Activated T-helper 17 cell treated with anti-CD3 and anti-CD28 coated beads, Interleukin-2, amount 50 U/mL, for 72 hours (primary cell): ENCODE results near the gene PPIP5K1. TPM values are rescaled to one million over a fixed set of nuclear protein-coding genes. Genes with fewer than 3 reads are reported as not detected.
"Not testable (repeated sequence)": the region's sequence is repeated elsewhere in the genome, so short reads cannot be mapped to it uniquely, and the experiment has no call there.

Experiments used
- ATAC-seq: fragments of 150-1000 bp; cut with Tn5 transposase; replicated peaks from 2 replicates; pipeline ENCODE4 v1.10.0; 2021; ENCODE audit warnings: mild to moderate bottlenecking, moderate library complexity
- H3K27ac Mint-ChIP-seq: one replicate; pipeline ENCODE4 v1.8.0; 2022; ENCODE audit warnings: mixed read lengths
- H3K27me3 Mint-ChIP-seq: one replicate; pipeline ENCODE4 v1.8.0; 2022; ENCODE audit warnings: mixed read lengths
- H3K36me3 Mint-ChIP-seq: one replicate; pipeline ENCODE4 v1.8.0; 2022; ENCODE audit warnings: low read depth, mild to moderate bottlenecking, mixed read lengths
- H3K4me1 Mint-ChIP-seq: one replicate; pipeline ENCODE4 v1.8.0; 2022; ENCODE audit warnings: mixed read lengths
- H3K4me3 Mint-ChIP-seq: one replicate; pipeline ENCODE4 v1.8.0; 2022; ENCODE audit warnings: mild to moderate bottlenecking, mixed read lengths
- H3K9me3 Mint-ChIP-seq: one replicate; pipeline ENCODE4 v1.8.0; 2022; ENCODE audit warnings: mixed read lengths
- total RNA-seq, 2 donors: library from RNA; stranded (reverse); gene quantifications; one replicate each; pipeline ENCODE4 v1.2.3, GENCODE V29; 2022

PPIP5K1 gene
- total RNA-seq = 10 to 100 TPM; 20.2 to 43.6 TPM

DNA sequence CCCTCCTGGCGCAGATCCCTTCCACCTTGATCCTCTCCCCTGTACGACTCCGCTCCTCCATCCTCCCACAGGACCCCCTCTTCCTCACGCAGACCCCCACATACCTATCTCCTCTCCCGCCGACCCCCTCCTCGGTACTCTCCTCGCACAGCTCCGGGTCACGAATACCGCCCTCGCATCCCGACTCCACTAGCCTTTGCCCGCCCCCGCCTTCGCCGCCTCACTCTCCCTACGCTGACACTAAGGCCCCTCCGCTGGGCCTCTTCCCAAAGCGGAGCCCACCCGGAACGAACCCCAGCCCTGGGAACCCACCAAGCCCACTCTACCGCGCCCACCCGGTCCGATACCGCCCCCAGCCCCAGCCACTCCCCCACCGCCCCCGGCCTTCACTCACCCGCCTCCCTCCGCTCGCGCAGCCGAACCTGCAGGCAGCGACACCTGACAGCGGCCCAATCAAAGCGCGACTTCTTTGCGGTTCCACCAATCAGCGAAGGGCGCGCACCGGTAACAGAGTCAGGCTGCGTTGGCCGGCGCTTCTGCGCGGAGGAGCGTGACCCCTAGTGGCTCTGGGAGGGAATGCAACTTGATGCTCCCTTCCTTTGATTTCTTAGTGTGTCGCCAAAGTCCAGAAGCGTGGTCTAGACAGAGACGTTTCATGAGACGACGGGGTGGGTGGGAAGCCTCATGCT, at the start of gene PPIP5K1:
Gene PPIP5K1 (minus strand): TSS at position 431 of the 689 bp plus-strand sequence. CDS start 5,704 bp downstream, outside the sequence.
- not testable (repeated sequence) for H3K36me3 Mint-ChIP-seq, H3K4me3 Mint-ChIP-seq, H3K4me1 Mint-ChIP-seq, H3K27me3 Mint-ChIP-seq, H3K9me3 Mint-ChIP-seq, H3K27ac Mint-ChIP-seq
- peak; percentile 99 for ATAC-seq

DNA sequence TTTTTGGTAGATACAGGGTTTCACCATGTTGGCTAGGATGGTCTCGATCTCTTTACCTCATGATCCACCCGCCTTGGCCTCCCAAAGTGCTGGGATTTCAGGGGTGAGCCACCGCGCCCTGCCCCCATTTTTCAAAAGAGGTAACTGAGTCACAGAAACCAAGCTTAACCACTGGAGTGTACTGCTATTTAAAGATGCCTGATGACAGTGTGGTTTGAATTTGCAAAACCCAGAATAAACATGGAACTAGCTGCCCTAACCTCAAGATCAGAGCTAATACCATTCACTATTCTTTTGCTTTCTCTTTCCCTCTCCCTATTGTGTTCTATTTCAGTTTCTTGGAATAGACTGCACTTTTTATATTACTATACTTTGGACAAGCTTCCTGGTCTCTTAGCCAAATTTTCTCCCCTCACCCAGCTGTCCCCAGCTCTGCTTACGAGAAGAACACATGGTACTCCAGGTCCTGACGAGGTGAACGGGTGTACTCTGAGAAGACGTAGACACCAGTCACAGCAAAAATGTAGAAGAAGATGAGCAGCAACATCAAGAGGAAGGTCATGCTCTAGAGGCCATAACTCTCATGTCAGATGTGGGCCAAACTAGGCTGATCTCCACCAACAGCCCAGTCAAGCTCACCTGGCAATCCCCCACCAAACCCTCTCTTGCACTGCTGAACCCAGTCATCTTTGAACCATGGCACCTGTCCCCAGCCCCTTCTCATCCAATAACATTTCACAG, 48.6 kb upstream of the PPIP5K1 start:
- ATAC-seq = peak; percentile 48
- H3K27ac Mint-ChIP-seq = not testable (repeated sequence)

DNA sequence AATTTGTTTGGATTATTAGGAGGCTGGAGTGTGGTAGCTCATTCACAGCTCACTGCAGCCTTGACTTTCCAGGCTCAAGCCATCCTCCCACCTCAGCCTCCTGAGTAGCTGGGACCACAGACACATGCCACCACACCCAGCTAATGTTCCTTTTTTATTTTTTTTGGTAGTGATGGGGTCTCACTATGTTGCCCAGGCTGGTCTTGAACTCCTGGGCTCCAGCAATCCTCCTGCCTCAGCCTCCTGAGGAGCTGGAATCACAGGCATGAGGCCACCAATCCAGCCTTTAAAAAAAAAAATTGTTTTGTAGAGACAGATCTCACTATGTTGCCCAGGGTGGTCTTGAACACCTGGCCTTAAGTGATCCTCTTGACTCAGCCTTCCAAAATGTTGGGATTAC, 36.9 kb upstream of the PPIP5K1 start:
- H3K27me3 Mint-ChIP-seq, H3K9me3 Mint-ChIP-seq, H3K4me3 Mint-ChIP-seq, H3K27ac Mint-ChIP-seq, ATAC-seq, H3K4me1 Mint-ChIP-seq, H3K36me3 Mint-ChIP-seq: not testable (repeated sequence)

More for the DNA sequence above, 48.6 kb upstream of the PPIP5K1 start:
- not testable (repeated sequence) for H3K4me3 Mint-ChIP-seq, H3K9me3 Mint-ChIP-seq, H3K4me1 Mint-ChIP-seq, H3K36me3 Mint-ChIP-seq, H3K27me3 Mint-ChIP-seq

- Mint-ChIP-seq H3K36me3 (no peaks in the 10 kb centered on the region), H3K27me3 (peaks cover 6% of the 10 kb centered on the region), H3K4me1 (no peaks in the 10 kb centered on the region), H3K9me3 (no peaks in the 10 kb centered on the region), H3K27ac (no peak overlapping the region), H3K4me3 (no peak overlapping the region)
- ATAC-seq = no peak
These were observed 35.1 kb upstream of the PPIP5K1 start for GRCh38 chr15:43625106-43625505.

GRCh38 chr15:43622068-43622799, 32.2 kb upstream of the PPIP5K1 start:
- H3K36me3 Mint-ChIP-seq, H3K4me3 Mint-ChIP-seq, H3K4me1 Mint-ChIP-seq, H3K27ac Mint-ChIP-seq, H3K9me3 Mint-ChIP-seq, ATAC-seq: not testable (repeated sequence)
- H3K27me3 Mint-ChIP-seq = peaks cover 11% of the 10 kb centered on the region

GRCh38 chr15:43618700-43619099, 28.7 kb upstream of the PPIP5K1 start, which contains the start of gene STRC:
Gene STRC (minus strand): TSS chr15:43618800. CDS start chr15:43618722, 78 bp downstream.
- not testable (repeated sequence) for H3K4me1 Mint-ChIP-seq, H3K27me3 Mint-ChIP-seq, H3K27ac Mint-ChIP-seq, H3K4me3 Mint-ChIP-seq, ATAC-seq, H3K9me3 Mint-ChIP-seq, H3K36me3 Mint-ChIP-seq

GRCh38 chr15:43617750-43618149, 27.7 kb upstream of the PPIP5K1 start:
- not testable (repeated sequence) for H3K9me3 Mint-ChIP-seq, H3K27ac Mint-ChIP-seq, H3K4me3 Mint-ChIP-seq, H3K27me3 Mint-ChIP-seq, H3K36me3 Mint-ChIP-seq, ATAC-seq, H3K4me1 Mint-ChIP-seq

GRCh38 chr15:43602233-43602632, 12.2 kb upstream of the PPIP5K1 start:
- not testable (repeated sequence) for H3K9me3 Mint-ChIP-seq

GRCh38 chr15:43600200-43600599, 10.2 kb upstream of the PPIP5K1 start:
- H3K4me3 Mint-ChIP-seq, ATAC-seq, H3K4me1 Mint-ChIP-seq, H3K36me3 Mint-ChIP-seq, H3K9me3 Mint-ChIP-seq, H3K27ac Mint-ChIP-seq: not testable (repeated sequence)
- peaks cover 27% of the 10 kb centered on the region for H3K27me3 Mint-ChIP-seq

More at GRCh38 chr15:43602233-43602632, 12.2 kb upstream of the PPIP5K1 start:
- H3K27ac Mint-ChIP-seq, H3K36me3 Mint-ChIP-seq, H3K4me1 Mint-ChIP-seq, H3K4me3 Mint-ChIP-seq, ATAC-seq: not testable (repeated sequence)
- H3K27me3 Mint-ChIP-seq = peaks cover 21% of the 10 kb centered on the region

DNA sequence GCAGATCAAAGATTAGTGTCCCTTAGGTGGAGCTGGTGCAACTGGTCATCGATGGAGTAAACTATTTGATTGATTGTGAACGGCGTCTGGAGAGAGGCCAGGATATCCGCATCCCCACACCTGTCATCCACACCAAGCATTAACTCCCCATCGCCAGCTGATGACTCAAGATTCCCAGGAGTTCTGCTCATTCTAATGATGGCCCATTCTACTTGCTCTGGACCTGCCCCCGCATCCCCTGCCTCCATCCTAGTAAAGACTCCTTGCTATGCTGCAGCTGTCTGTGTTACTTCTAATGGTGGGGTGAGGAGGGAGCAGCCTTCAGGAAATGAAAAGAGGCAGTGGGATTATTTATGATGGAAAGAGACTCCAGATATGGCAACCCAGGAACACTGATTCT, 9.1 kb upstream of the PPIP5K1 start:
- H3K4me1 Mint-ChIP-seq = not testable (repeated sequence)

GRCh38 chr15:43593328-43594190, 3.6 kb upstream of the PPIP5K1 start, which contains the start of gene CKMT1B:
Gene CKMT1B (plus strand): TSS chr15:43594027. CDS start chr15:43594219, 192 bp downstream.
- H3K27me3 Mint-ChIP-seq = peaks cover 11% of the 10 kb centered on the region
- not testable (repeated sequence) for H3K4me1 Mint-ChIP-seq, H3K4me3 Mint-ChIP-seq, H3K27ac Mint-ChIP-seq, H3K36me3 Mint-ChIP-seq, H3K9me3 Mint-ChIP-seq
- ATAC-seq = peak; percentile 31

More for the DNA sequence above, 9.1 kb upstream of the PPIP5K1 start:
- not testable (repeated sequence) for ATAC-seq, H3K36me3 Mint-ChIP-seq, H3K4me3 Mint-ChIP-seq, H3K9me3 Mint-ChIP-seq, H3K27ac Mint-ChIP-seq
- H3K27me3 Mint-ChIP-seq = peaks cover 23% of the 10 kb centered on the region

- not testable (repeated sequence) for H3K9me3 Mint-ChIP-seq, H3K27ac Mint-ChIP-seq, ATAC-seq, H3K36me3 Mint-ChIP-seq, H3K4me1 Mint-ChIP-seq, H3K4me3 Mint-ChIP-seq, H3K27me3 Mint-ChIP-seq
These were observed 2.8 kb upstream of the PPIP5K1 start for GRCh38 chr15:43592841-43593240.

- H3K4me3 Mint-ChIP-seq, H3K9me3 Mint-ChIP-seq, H3K4me1 Mint-ChIP-seq, H3K27ac Mint-ChIP-seq, H3K36me3 Mint-ChIP-seq, H3K27me3 Mint-ChIP-seq: not testable (repeated sequence)
- peak; percentile 76 for ATAC-seq
These were observed 15.4 kb downstream of the PPIP5K1 start for GRCh38 chr15:43574607-43575006.

DNA sequence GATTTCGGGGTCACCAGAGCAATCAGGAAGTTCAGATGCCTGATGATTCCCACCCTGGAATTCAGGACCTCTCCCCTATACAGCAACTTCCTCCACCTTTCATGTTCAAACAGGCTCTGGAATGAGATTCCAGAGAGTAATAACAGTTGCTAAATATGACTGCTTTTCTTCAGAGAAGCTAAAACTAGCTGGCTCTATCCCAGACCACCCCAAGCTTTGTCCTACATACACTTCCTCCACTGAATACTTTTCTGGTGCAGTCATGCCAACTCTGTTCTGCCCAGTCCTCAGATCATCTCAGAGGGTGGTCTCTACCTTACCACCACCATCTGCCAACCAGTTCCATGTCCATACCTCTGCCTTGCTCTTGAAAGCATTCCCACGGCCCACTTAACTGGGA, 23.4 kb downstream of the PPIP5K1 start:
- not testable (repeated sequence) for H3K9me3 Mint-ChIP-seq, ATAC-seq, H3K36me3 Mint-ChIP-seq, H3K27me3 Mint-ChIP-seq, H3K4me1 Mint-ChIP-seq, H3K4me3 Mint-ChIP-seq, H3K27ac Mint-ChIP-seq
